ENCODE measurements around the gene IL18BP. TPM values are rescaled to one million over a fixed set of nuclear protein-coding genes. Genes with fewer than 3 reads are reported as not detected.

The IL18BP gene
- total and polyA plus RNA-seq, 10 of the 15 experiments (the other 5 are each of a cell fraction or from before 2014, with no cell fraction given): 2.6 to 18.1 (median 10.7) TPM

DNA sequence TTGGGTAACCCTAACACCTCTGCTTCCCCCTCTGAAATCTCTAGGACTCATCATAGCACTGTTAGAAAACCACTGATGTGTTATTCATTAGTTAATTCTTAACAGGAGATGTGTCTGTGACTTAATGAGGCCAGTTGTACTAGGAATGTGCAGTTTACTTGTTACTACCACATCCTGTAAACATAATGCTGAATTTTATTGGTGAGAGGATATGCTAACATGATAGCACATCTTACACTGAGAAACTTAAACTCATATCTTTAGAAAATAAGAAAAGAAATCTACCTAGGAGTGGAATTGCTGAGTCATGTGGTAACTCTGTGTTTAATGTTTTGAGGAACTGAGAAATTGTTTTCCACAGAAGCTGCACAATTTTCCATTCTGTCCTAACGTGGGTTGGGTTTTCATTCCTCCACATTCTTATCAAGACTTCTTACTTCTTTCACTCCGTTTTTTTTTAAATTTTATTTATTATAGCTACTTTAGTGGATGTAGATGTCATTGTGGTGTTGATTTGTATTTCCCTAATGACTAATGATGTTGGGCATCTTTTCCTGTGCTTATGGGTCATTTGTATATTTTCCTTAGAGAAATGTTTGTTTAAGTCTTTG lies 36.2 kb upstream of the IL18BP start (continued):
- TF ChIP-seq, protein P1, sequence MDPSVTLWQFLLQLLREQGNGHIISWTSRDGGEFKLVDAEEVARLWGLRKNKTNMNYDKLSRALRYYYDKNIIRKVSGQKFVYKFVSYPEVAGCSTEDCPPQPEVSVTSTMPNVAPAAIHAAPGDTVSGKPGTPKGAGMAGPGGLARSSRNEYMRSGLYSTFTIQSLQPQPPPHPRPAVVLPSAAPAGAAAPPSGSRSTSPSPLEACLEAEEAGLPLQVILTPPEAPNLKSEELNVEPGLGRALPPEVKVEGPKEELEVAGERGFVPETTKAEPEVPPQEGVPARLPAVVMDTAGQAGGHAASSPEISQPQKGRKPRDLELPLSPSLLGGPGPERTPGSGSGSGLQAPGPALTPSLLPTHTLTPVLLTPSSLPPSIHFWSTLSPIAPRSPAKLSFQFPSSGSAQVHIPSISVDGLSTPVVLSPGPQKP (IDR thresholded peaks at IDR 0.05; ENCODE audit: low read depth, low read length): no peak
- TF ChIP-seq, protein P2, sequence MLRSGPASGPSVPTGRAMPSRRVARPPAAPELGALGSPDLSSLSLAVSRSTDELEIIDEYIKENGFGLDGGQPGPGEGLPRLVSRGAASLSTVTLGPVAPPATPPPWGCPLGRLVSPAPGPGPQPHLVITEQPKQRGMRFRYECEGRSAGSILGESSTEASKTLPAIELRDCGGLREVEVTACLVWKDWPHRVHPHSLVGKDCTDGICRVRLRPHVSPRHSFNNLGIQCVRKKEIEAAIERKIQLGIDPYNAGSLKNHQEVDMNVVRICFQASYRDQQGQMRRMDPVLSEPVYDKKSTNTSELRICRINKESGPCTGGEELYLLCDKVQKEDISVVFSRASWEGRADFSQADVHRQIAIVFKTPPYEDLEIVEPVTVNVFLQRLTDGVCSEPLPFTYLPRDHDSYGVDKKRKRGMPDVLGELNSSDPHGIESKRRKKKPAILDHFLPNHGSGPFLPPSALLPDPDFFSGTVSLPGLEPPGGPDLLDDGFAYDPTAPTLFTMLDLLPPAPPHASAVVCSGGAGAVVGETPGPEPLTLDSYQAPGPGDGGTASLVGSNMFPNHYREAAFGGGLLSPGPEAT (IDR thresholded peaks at IDR 0.05; ENCODE audit: low read depth): peak; percentile 99
- TF ChIP-seq TCF7 (IDR thresholded peaks at IDR 0.05; ENCODE audit: borderline replicate concordance) (no peak), SMC3 (IDR thresholded peaks at IDR 0.05; ENCODE audit: borderline replicate concordance, low read length) (no peak), MEF2A (IDR thresholded peaks at IDR 0.05; ENCODE audit: insufficient read depth, low read depth, low read length) (no peak), CHD4 (IDR thresholded peaks at IDR 0.05) (no peak), NFIC (IDR thresholded peaks at IDR 0.05; ENCODE audit: low read depth, low read length) (peak; percentile 90), BACH1 (IDR thresholded peaks at IDR 0.05; ENCODE audit: borderline replicate concordance) (peak; percentile 98), SUZ12 (IDR thresholded peaks at IDR 0.05; ENCODE audit: unreplicated experiment) (no peak), ZNF24 (IDR thresholded peaks at IDR 0.05) (peak; percentile 59; the same call in 1 of the 2 replicates), RELA (IDR thresholded peaks at IDR 0.05; ENCODE audit: borderline replicate concordance, partially characterized antibody) (no peak), SUPT20H (IDR thresholded peaks at IDR 0.05; ENCODE audit: borderline replicate concordance, control insufficient read depth, low read depth, low read length) (no peak), ZNF384 (IDR thresholded peaks at IDR 0.05; ENCODE audit: borderline replicate concordance, low read depth, low read length) (no peak), RBBP5 (conservative IDR thresholded peaks at IDR 0.05) (no peak), MXI1 (IDR thresholded peaks at IDR 0.05; ENCODE audit: low read depth, low read length) (no peak)
- TF ChIP-seq, protein P3, sequence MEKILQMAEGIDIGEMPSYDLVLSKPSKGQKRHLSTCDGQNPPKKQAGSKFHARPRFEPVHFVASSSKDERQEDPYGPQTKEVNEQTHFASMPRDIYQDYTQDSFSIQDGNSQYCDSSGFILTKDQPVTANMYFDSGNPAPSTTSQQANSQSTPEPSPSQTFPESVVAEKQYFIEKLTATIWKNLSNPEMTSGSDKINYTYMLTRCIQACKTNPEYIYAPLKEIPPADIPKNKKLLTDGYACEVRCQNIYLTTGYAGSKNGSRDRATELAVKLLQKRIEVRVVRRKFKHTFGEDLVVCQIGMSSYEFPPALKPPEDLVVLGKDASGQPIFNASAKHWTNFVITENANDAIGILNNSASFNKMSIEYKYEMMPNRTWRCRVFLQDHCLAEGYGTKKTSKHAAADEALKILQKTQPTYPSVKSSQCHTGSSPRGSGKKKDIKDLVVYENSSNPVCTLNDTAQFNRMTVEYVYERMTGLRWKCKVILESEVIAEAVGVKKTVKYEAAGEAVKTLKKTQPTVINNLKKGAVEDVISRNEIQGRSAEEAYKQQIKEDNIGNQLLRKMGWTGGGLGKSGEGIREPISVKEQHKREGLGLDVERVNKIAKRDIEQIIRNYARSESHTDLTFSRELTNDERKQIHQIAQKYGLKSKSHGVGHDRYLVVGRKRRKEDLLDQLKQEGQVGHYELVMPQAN (conservative IDR thresholded peaks at IDR 0.05): peak; percentile 52
- TF ChIP-seq, protein P4, sequence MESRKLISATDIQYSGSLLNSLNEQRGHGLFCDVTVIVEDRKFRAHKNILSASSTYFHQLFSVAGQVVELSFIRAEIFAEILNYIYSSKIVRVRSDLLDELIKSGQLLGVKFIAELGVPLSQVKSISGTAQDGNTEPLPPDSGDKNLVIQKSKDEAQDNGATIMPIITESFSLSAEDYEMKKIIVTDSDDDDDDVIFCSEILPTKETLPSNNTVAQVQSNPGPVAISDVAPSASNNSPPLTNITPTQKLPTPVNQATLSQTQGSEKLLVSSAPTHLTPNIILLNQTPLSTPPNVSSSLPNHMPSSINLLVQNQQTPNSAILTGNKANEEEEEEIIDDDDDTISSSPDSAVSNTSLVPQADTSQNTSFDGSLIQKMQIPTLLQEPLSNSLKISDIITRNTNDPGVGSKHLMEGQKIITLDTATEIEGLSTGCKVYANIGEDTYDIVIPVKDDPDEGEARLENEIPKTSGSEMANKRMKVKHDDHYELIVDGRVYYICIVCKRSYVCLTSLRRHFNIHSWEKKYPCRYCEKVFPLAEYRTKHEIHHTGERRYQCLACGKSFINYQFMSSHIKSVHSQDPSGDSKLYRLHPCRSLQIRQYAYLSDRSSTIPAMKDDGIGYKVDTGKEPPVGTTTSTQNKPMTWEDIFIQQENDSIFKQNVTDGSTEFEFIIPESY (IDR thresholded peaks at IDR 0.05): no peak
- TF ChIP-seq, protein P5, sequence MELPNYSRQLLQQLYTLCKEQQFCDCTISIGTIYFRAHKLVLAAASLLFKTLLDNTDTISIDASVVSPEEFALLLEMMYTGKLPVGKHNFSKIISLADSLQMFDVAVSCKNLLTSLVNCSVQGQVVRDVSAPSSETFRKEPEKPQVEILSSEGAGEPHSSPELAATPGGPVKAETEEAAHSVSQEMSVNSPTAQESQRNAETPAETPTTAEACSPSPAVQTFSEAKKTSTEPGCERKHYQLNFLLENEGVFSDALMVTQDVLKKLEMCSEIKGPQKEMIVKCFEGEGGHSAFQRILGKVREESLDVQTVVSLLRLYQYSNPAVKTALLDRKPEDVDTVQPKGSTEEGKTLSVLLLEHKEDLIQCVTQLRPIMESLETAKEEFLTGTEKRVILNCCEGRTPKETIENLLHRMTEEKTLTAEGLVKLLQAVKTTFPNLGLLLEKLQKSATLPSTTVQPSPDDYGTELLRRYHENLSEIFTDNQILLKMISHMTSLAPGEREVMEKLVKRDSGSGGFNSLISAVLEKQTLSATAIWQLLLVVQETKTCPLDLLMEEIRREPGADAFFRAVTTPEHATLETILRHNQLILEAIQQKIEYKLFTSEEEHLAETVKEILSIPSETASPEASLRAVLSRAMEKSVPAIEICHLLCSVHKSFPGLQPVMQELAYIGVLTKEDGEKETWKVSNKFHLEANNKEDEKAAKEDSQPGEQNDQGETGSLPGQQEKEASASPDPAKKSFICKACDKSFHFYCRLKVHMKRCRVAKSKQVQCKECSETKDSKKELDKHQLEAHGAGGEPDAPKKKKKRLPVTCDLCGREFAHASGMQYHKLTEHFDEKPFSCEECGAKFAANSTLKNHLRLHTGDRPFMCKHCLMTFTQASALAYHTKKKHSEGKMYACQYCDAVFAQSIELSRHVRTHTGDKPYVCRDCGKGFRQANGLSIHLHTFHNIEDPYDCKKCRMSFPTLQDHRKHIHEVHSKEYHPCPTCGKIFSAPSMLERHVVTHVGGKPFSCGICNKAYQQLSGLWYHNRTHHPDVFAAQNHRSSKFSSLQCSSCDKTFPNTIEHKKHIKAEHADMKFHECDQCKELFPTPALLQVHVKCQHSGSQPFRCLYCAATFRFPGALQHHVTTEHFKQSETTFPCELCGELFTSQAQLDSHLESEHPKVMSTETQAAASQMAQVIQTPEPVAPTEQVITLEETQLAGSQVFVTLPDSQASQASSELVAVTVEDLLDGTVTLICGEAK (IDR thresholded peaks at IDR 0.05; ENCODE audit: borderline replicate concordance): no peak

Data from GM12878 (cell line).